CD4-positive, alpha-beta T cell treated with Interleukin-6 at 100 ng/mL for 8 hours (primary cell): Measurements from ENCODE around the gene DDI1.
"Not testable (repeated sequence)": the region's sequence is repeated elsewhere in the genome, so short reads cannot be mapped to it uniquely, and the experiment has no call there.

Experiments used
- DNase-seq: peaks from one replicate; pipeline ENCODE4 v3.0.0-alpha.2; 2020; ENCODE audit warnings: mixed read lengths, low spot score

DDI1 gene

GRCh38 chr11:104041792-104042191, 5.4 kb downstream of the DDI1 start:
- DNase-seq, result no peak

- no peak for DNase-seq
These were observed 6.7 kb downstream of the DDI1 start for GRCh38 chr11:104043142-104043541.

- DNase-seq, result no peak
These were observed 7.3 kb downstream of the DDI1 start for GRCh38 chr11:104043678-104044239.

- no peak for DNase-seq
These were observed 9.9 kb downstream of the DDI1 start for GRCh38 chr11:104046331-104046730.

GRCh38 chr11:104046858-104047257, 10.4 kb downstream of the DDI1 start:
- not testable (repeated sequence) for DNase-seq

- DNase-seq, result no peak
These were observed 12.7 kb downstream of the DDI1 start for GRCh38 chr11:104049116-104049515.

- no peak for DNase-seq
These were observed 15.3 kb downstream of the DDI1 start for GRCh38 chr11:104051778-104052177.

GRCh38 chr11:104053743-104054478, 17.5 kb downstream of the DDI1 start:
- no peak for DNase-seq

GRCh38 chr11:104054911-104055529, 18.6 kb downstream of the DDI1 start:
- DNase-seq, result no peak

- no peak for DNase-seq
These were observed 19.2 kb downstream of the DDI1 start for GRCh38 chr11:104055596-104055995.

- DNase-seq, result no peak
These were observed 21.5 kb downstream of the DDI1 start for GRCh38 chr11:104057908-104058307.

- no peak for DNase-seq
These were observed 22.2 kb downstream of the DDI1 start for GRCh38 chr11:104058680-104059079.

- no peak for DNase-seq
These were observed 23.8 kb downstream of the DDI1 start for GRCh38 chr11:104060004-104060794.

- DNase-seq, result no peak
These were observed 24.4 kb downstream of the DDI1 start for GRCh38 chr11:104060820-104061219.

- DNase-seq, result no peak
These were observed 25.5 kb downstream of the DDI1 start for GRCh38 chr11:104061853-104062521.

- no peak for DNase-seq
These were observed 27.7 kb downstream of the DDI1 start for GRCh38 chr11:104064034-104064630.

GRCh38 chr11:104067534-104067933, 31.1 kb downstream of the DDI1 start:
- DNase-seq, result no peak

GRCh38 chr11:104073950-104074705, 37.7 kb downstream of the DDI1 start:
- no peak for DNase-seq

GRCh38 chr11:104075091-104075490, 38.7 kb downstream of the DDI1 start:
- DNase-seq, result no peak

- no peak for DNase-seq
These were observed 39.3 kb downstream of the DDI1 start for GRCh38 chr11:104075706-104076105.

GRCh38 chr11:104076455-104076854, 40.0 kb downstream of the DDI1 start:
- no peak for DNase-seq
